ENCODE results near the gene CNIH3.
"Not testable (repeated sequence)": the region's sequence is repeated elsewhere in the genome, so short reads cannot be mapped to it uniquely, and the experiment has no call there.

CNIH3 gene

DNA sequence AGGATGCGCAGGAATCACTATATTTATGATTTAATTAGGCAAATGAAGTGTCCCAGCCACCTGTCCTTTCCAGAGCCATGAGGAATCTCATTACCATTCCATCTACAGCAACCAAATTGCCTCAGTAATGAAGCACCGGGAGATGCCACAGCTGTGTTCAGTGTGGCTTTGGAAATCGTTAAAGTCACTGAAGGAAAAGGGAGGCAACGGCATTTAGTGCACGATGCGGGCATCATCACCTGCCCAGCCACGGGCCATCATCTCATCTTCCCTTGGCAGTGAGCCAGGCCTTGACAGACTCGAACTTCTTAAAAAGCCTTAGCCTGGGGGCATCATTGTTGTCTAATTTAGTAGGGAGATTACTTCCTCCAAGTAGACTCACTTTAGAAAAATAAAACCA, 67.8 kb downstream of the CNIH3 start:
- TF ChIP-seq, protein P1, sequence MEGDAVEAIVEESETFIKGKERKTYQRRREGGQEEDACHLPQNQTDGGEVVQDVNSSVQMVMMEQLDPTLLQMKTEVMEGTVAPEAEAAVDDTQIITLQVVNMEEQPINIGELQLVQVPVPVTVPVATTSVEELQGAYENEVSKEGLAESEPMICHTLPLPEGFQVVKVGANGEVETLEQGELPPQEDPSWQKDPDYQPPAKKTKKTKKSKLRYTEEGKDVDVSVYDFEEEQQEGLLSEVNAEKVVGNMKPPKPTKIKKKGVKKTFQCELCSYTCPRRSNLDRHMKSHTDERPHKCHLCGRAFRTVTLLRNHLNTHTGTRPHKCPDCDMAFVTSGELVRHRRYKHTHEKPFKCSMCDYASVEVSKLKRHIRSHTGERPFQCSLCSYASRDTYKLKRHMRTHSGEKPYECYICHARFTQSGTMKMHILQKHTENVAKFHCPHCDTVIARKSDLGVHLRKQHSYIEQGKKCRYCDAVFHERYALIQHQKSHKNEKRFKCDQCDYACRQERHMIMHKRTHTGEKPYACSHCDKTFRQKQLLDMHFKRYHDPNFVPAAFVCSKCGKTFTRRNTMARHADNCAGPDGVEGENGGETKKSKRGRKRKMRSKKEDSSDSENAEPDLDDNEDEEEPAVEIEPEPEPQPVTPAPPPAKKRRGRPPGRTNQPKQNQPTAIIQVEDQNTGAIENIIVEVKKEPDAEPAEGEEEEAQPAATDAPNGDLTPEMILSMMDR (IDR thresholded peaks at IDR 0.05; ENCODE audit: low read depth, low read length): no peak
- TF ChIP-seq MYC (IDR thresholded peaks at IDR 0.05; ENCODE audit: low read depth, low read length): no peak
- H3K4me3 ChIP-seq (ENCODE audit: low read depth, low read length): no peak overlapping the region
- no peak for DNase-seq (ENCODE audit: low read depth)

DNA sequence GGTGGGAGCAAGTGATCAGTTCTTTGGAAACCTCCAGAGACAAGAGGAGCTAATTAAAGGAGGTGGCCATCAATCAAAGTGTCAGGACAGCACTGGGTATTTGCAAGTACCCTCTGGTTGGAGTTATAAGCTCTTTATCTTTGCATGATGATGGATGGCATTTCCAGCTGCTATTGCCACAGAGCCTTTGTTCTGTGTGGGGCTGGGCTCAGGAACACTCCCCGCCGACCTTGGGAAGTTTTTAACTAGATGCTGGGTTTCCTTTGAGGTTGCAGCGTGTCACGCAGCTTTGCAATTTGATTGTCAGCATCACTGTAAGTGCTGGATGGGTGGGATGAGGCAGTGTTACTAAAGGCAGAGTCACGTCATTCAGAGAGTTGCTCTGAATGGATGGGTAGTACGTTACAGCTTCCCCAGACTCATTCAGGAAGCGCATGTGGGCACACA, 68.9 kb downstream of the CNIH3 start:
- no peak for DNase-seq (ENCODE audit: low read depth)
- H3K4me3 ChIP-seq (ENCODE audit: low read depth, low read length): no peak overlapping the region
- TF ChIP-seq, protein P1 (IDR thresholded peaks at IDR 0.05; ENCODE audit: low read depth, low read length): no peak
- TF ChIP-seq POLR2A (IDR thresholded peaks at IDR 0.05; ENCODE audit: extremely low read depth, insufficient read length): no peak
- TF ChIP-seq, protein P2, sequence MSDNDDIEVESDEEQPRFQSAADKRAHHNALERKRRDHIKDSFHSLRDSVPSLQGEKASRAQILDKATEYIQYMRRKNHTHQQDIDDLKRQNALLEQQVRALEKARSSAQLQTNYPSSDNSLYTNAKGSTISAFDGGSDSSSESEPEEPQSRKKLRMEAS (IDR thresholded peaks at IDR 0.05; ENCODE audit: low read depth, low read length): no peak
- no peak for TF ChIP-seq MYC (IDR thresholded peaks at IDR 0.05; ENCODE audit: low read depth, low read length)

DNA sequence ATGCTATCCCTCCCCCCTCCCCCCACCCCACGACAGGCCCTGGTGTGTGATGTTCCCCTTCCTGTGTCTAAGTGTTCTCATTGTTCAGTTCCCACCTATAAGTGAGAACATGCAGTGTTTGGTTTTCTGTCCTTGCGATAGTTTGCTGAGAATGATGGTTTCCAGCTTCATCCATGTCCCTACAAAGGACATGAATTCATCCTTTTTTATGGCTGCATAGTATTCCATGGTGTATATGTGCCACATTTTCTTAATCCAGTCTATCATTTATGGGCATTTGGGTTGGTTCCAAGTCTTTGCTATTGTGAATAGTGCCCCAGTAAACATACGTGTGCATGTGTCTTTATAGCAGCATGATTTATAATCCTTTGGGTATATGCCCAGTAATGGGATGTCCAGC, 70.0 kb downstream of the CNIH3 start:
- DNase-seq (ENCODE audit: low read depth); H3K4me3 ChIP-seq (ENCODE audit: low read depth, low read length): not testable (repeated sequence)

DNA sequence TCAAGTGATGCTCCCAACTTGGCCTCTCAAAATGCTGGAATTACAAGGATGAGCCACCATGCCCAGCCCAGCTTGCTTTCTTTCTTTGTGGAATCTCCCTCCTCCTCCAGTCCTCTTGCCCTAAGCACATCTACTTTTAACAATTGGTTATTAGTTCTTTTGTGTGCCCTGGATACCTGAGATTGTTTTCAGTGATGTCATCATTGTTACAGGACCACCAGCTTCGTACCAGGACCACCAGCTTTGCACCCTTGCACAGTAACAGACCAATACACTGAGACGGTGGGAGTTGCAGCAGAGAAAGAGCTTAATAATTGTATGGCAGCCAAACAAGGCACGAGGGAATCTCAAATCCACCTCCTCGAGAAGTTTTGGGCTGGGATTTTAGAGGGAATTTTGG, 71.3 kb downstream of the CNIH3 start:
- TF ChIP-seq, protein P1 (IDR thresholded peaks at IDR 0.05; ENCODE audit: low read depth, low read length): no peak
- TF ChIP-seq POLR2A (IDR thresholded peaks at IDR 0.05; ENCODE audit: extremely low read depth, insufficient read length) (no peak), MYC (IDR thresholded peaks at IDR 0.05; ENCODE audit: low read depth, low read length) (no peak)
- TF ChIP-seq, protein P2 (IDR thresholded peaks at IDR 0.05; ENCODE audit: low read depth, low read length): no peak
- H3K4me3 ChIP-seq (ENCODE audit: low read depth, low read length): no peak overlapping the region
- no peak for DNase-seq (ENCODE audit: low read depth)

DNA sequence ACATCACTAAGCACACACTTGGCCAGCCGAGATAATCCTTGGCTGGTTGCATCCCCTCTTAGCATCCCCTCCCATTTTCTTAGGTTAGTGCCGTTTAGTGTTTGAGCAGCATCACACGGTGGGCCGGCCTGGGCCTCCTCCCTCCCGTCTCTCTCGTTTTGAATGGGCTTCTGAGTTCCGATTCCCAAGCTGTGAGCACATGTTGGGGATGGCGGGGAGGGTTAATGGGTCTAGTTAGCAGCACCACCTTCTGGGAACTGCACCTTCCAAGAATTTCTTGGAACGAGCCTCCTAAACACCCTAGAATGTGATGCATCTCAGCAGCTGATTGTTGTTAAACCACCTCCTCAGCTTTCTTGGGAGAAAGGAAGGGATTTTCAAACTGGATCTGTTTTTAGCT, 73.3 kb downstream of the CNIH3 start:
- DNase-seq (ENCODE audit: low read depth): no peak
- H3K4me3 ChIP-seq (ENCODE audit: low read depth, low read length): no peak overlapping the region
- TF ChIP-seq POLR2A (IDR thresholded peaks at IDR 0.05; ENCODE audit: extremely low read depth, insufficient read length) (no peak), MYC (IDR thresholded peaks at IDR 0.05; ENCODE audit: low read depth, low read length) (no peak)
- TF ChIP-seq, protein P1 (IDR thresholded peaks at IDR 0.05; ENCODE audit: low read depth, low read length): no peak
- TF ChIP-seq, protein P2 (IDR thresholded peaks at IDR 0.05; ENCODE audit: low read depth, low read length): no peak

DNA sequence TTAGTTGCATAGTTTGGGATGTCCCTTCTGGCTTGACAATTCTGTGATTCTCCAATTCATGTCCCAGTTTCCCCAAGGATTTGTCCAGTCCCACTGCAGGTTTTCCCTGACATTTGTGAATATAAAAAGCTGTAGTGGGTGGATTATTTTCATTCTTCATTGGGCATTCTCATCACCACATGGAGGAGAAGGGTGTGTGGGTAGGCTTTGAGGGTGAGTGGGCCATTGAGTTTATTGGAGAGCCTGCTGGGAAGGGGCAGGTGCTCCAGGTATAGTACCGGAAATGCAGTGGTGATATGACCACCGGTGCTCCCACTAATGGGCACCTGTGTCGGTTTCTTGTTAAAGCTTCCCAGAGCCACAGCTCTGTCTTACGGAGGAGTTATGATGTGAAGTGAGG, 74.5 kb downstream of the CNIH3 start:
- TF ChIP-seq POLR2A (IDR thresholded peaks at IDR 0.05; ENCODE audit: extremely low read depth, insufficient read length) (no peak), MYC (IDR thresholded peaks at IDR 0.05; ENCODE audit: low read depth, low read length) (no peak)
- TF ChIP-seq, protein P1 (IDR thresholded peaks at IDR 0.05; ENCODE audit: low read depth, low read length): no peak
- TF ChIP-seq, protein P2 (IDR thresholded peaks at IDR 0.05; ENCODE audit: low read depth, low read length): no peak
- DNase-seq (ENCODE audit: low read depth): no peak
- H3K4me3 ChIP-seq (ENCODE audit: low read depth, low read length): no peak overlapping the region
